Prostate gland (tissue), 2 donors: ENCODE data around the gene SSTR3. TPM values are rescaled to one million over a fixed set of nuclear protein-coding genes. Genes with fewer than 3 reads are reported as not detected.

Experiments
- DNase-seq: peaks from one replicate; pipeline ENCODE4 v3.0.0-alpha.2; 2019; ENCODE audit warnings: low spot score
- H3K27ac ChIP-seq, 2 donors: fragments of 200-600 bp; sonication (generic); 2 replicates each; pipeline ENCODE4 v1.5.1; 2017 to 2019
- H3K27me3 ChIP-seq: fragments of 200-600 bp; sonication (generic); replicated peaks from 2 replicates; pipeline ENCODE4 v1.5.1; 2019; ENCODE audit not compliant: insufficient read depth
- H3K36me3 ChIP-seq, 2 donors: fragments of 200-600 bp; sonication (generic); 1 replicate in 1 of 2; 2 replicates in 1 of 2; pipeline versions ENCODE4 v1.5.1 to v1.8.1; 2017 to 2019
- H3K4me1 ChIP-seq: fragments of 200-600 bp; sonication (generic); replicated peaks from 2 replicates; pipeline ENCODE4 v1.5.1; 2019
- H3K4me3 ChIP-seq, 2 donors: fragments of 200-600 bp; sonication (generic); 2 replicates each; pipeline ENCODE4 v1.5.1; 2017 to 2019
- H3K9me3 ChIP-seq: fragments of 200-600 bp; sonication (generic); 2 replicates; pipeline ENCODE4 v1.5.1; 2017
- POLR2A ChIP-seq: fragments of 450-650 bp; IDR thresholded peaks from one replicate; pipeline ENCODE4 v1.6.1; 2016; ENCODE audit warnings: antibody characterized with exemption, mild to moderate bottlenecking
- POLR2AphosphoS5 ChIP-seq: sonication (generic); formaldehyde crosslinking; IDR thresholded peaks from one replicate; pipeline ENCODE4 v1.6.1; 2017; ENCODE audit warnings: antibody characterized with exemption
- WGBS: methylation state at CpG from one replicate; pipeline ENCODE4 v1.1.5; 2018; 5-methylcytosine and 5-hydroxymethylcytosine counted together
- intact Hi-C: fragments of 100-400 bp; cut with DNase I; formaldehyde crosslinking; loops from one replicate; pipeline ENCODE4 v1.14.2; 2022
- total RNA-seq, 2 donors: library from RNA; depleted of rRNA; stranded (reverse); fragments of >200 nt; gene quantifications; one replicate each; pipeline ENCODE4 v1.1.0, GENCODE V29; 2016
- TF ChIP-seq, protein P1 (sequence below), 4 experiments: fragments of 200-600 bp in 2 of 4; fragments of 450-650 bp in 2 of 4; sonication (generic) in 2 of 4; IDR thresholded peaks; 1 replicate in 3 of 4; 2 replicates in 1 of 4; pipeline ENCODE4 v1.5.1; 2016 to 2019; ENCODE audit warnings: antibody characterized with exemption in 4 of 4, mild to moderate bottlenecking in 2 of 4, moderate library complexity in 2 of 4

Gene SSTR3
- total RNA-seq, 2 donors from 2014 or later: 46.4 TPM; not detected in 1

DNA sequence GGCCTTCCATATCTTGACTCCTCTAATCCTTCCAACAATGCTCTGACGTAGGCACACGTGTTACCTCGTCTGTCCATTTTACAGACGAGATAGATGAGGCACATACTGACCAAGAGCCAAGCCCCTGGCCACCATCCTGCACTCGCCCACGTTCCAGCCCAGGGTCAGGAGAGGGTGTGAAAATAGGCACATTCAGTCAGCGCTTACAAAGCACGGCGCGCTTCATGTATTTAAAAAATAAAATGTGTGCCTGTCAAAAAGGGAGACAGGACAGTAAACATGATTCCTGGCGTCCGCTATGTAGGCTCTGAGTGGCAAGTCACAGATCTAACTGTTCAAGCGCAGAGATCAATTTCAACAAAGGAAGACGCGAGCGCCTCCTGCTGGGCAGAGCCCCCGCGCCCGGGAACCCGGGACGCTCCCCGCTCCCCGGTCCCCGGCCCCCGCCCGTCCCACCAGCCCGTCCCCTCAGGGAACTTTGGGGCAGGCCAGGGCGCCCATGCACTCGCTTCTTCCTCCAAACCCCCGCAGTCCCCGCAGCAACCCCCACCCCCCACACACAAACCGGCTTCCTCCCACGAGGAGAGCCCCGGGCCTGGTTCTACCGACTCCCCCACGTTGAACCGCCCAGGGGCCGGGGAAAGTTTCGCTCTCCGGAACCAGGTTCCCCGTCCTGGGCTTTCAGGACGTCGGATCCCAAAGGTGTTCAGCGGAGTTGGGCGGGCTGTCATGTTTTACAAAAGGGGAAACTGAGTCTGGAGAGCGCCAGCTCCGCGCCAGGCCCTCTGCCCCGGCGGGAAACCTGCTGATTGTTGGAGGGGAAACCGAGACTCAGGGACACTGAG is 13.8 kb downstream of the SSTR3 start:
- H3K9me3 ChIP-seq: no peaks in the 10 kb centered on the region
- no peaks in the 10 kb centered on the region for H3K27me3 ChIP-seq
- peak overlapping the region; percentile 38 to 64 for H3K4me3 ChIP-seq
- WGBS: 2% methylated on average over 51 of the region's 51 CpGs
- intact Hi-C loops: loop anchor here (1.0 to 10.0 kb wide), 2 partner anchors 32 to 414 kb away; no protein-coding TSS in a partner anchor
- H3K36me3 ChIP-seq: no peaks in the 10 kb centered on the region
- TF ChIP-seq POLR2A (no peak), POLR2AphosphoS5 (peak; percentile 40)
- TF ChIP-seq, protein P1, sequence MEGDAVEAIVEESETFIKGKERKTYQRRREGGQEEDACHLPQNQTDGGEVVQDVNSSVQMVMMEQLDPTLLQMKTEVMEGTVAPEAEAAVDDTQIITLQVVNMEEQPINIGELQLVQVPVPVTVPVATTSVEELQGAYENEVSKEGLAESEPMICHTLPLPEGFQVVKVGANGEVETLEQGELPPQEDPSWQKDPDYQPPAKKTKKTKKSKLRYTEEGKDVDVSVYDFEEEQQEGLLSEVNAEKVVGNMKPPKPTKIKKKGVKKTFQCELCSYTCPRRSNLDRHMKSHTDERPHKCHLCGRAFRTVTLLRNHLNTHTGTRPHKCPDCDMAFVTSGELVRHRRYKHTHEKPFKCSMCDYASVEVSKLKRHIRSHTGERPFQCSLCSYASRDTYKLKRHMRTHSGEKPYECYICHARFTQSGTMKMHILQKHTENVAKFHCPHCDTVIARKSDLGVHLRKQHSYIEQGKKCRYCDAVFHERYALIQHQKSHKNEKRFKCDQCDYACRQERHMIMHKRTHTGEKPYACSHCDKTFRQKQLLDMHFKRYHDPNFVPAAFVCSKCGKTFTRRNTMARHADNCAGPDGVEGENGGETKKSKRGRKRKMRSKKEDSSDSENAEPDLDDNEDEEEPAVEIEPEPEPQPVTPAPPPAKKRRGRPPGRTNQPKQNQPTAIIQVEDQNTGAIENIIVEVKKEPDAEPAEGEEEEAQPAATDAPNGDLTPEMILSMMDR (IDR thresholded peaks at IDR 0.05): peak; percentile 68 to 97 (median 82)
- H3K27ac ChIP-seq: peak overlapping the region; percentile 89 to 94
- DNase-seq: peak; percentile 86
- H3K4me1 ChIP-seq: peaks cover 18% of the 10 kb centered on the region

DNA sequence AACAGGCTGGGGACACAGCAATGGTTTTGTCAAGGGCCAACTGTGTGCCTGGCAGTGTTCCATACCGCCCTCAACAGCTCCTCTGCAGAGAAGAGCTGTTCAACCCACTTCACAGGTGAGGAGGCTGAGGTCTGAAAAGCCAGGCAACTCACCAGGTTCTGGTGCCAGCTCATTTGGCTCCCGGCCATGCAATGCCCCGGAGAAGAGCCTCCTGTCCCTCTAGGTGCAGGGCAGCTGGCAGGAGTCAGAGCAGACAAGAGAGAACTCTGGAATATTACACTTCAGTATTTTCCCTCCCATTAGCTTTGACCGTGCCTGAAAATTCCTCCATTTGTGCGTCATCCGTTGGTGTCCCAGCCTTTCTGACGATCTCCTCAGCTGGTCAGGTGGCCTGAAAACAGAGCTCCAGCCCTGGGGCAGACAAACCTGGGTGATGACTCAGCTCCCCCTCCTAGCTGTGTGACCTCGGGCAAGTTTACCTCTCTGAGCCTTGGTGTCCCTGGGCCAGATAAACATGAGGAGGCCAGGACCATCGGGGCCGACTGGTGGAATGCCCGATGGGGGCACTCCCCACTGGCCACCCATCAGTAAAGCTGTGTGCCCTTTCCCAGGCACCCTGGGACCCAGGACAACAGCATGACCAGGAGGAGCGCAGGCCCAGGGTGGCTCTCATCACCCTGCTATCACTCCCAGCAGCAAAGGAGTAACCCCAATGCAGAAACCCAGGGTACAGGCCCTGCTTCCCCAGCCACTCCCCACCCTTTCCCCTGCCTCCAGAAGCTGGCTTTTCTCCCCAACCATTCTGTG is 14.6 kb downstream of the SSTR3 start:
- DNase-seq: peak; percentile 38
- Histone ChIP-seq H3K4me3 (no peak overlapping the region), H3K4me1 (peaks cover 18% of the 10 kb centered on the region), H3K27me3 (no peaks in the 10 kb centered on the region), H3K9me3 (no peaks in the 10 kb centered on the region), H3K36me3 (no peaks in the 10 kb centered on the region), H3K27ac (peak overlapping the region; percentile 89 to 94)
- intact Hi-C loops: loop anchor here (10.0 kb wide), 1 partner anchor 413 kb away; no protein-coding TSS in a partner anchor
- TF ChIP-seq, protein P1 (IDR thresholded peaks at IDR 0.05): no peak
- no peak for TF ChIP-seq POLR2A
- TF ChIP-seq POLR2AphosphoS5: no peak
- 41% methylated on average over 12 of the region's 12 CpGs for WGBS

DNA sequence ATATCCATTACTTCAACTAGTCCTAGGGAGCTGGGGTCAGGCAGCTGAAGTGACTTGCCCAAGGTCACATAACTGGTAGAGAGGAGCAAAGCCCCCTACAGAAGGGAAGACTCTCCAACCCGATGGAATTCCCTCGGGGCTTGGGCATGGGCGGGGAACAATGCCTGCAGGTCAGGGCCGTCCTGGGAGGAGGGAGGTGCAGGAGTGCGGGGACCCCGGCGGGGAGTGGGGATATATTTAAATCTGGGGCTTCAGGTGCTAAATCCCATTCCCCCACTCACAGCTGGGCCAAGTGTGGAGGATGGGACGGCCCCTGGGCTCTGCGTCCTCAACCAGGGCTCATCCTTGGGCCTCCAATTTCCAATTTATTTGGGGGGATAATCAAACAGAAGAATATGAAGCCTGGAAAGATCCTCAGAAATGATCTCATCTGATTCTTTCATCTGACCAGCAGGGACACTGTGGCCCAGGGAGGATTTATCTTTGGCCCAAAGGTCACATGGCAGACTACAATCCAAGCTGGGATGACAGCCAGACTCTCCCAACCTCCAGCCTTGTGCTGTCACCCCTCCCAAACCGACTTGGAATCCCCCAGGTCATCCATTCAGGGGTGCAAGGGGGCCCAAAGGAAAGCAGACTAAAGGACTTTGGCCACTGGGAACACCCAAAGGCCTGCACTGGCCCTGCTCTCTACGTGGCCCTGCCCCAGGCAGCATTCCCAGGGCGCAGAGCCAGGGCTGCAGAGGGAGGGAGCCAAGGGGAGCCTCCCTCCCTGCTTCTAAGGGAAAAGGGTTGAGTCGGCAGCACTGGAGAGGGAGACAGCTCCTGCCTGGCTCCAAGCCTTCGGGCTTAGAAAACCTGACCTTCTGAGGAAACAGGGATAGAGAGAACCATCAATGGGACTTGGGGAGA is 15.5 kb downstream of the SSTR3 start:
- no peaks in the 10 kb centered on the region for H3K9me3 ChIP-seq
- H3K27me3 ChIP-seq: no peaks in the 10 kb centered on the region
- DNase-seq: peak; percentile 69
- WGBS: 54% methylated on average over 14 of the region's 14 CpGs
- intact Hi-C loops: loop anchor here (10.0 kb wide), 1 partner anchor 412 kb away; no protein-coding TSS in a partner anchor
- H3K4me1 ChIP-seq: peaks cover 18% of the 10 kb centered on the region
- TF ChIP-seq POLR2AphosphoS5 (peak; percentile 69), POLR2A (no peak)
- TF ChIP-seq, protein P1 (IDR thresholded peaks at IDR 0.05): peak in 1 of 4 experiments; percentile 15
- no peak overlapping the region for H3K4me3 ChIP-seq
- H3K27ac ChIP-seq: peak overlapping the region; percentile 89 to 94
- no peaks in the 10 kb centered on the region for H3K36me3 ChIP-seq

DNA sequence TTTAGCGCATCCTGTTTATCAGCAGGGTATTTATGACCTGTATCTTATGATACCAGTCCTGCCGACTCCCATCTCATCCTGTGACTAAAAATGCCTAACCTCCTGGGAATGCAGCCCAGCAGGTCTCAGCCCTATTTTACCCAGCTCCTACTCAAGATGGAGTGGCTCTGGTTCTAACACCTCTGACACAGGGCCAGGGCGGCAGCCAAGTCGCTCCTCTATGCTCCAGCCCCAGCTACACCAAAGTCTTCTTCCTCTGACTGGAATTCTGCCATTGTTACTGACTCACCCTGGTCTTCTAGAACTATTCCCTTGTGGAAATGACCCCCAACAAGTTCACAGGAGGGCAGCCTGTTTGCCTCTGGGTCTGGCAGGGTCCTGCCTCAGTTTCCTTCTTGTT is 16.4 kb downstream of the SSTR3 start:
- no peak for DNase-seq
- intact Hi-C loops: loop anchor here (10.0 kb wide), 1 partner anchor 411 kb away; no protein-coding TSS in a partner anchor
- Histone ChIP-seq H3K27me3 (no peaks in the 10 kb centered on the region), H3K9me3 (no peaks in the 10 kb centered on the region), H3K4me1 (peaks cover 18% of the 10 kb centered on the region), H3K27ac (peak overlapping the region; percentile 89 to 94), H3K36me3 (no peaks in the 10 kb centered on the region), H3K4me3 (no peak overlapping the region)
- TF ChIP-seq POLR2AphosphoS5: no peak
- no peak for TF ChIP-seq POLR2A
- TF ChIP-seq, protein P1 (IDR thresholded peaks at IDR 0.05): no peak
- WGBS: 69% methylated on average over 4 of the region's 4 CpGs
